Thyroid gland (tissue), 4 donors: ENCODE results near the gene MVB12B.

Source experiments
- POLR2A ChIP-seq, 2 donors: fragments of 450-650 bp; IDR thresholded peaks; one replicate each; pipeline ENCODE4 v1.6.1; 2017; ENCODE audit warnings: antibody characterized with exemption in 2 of 2, mild to moderate bottlenecking in 2 of 2, moderate library complexity in 1 of 2
- TF ChIP-seq, protein P1 (sequence below), 6 experiments: fragments of 200-600 bp in 3 of 6; fragments of 450-650 bp in 3 of 6; sonication (generic) in 3 of 6; IDR thresholded peaks; one replicate each; pipeline ENCODE4 v1.5.1; 2016 to 2019; ENCODE audit warnings: antibody characterized with exemption in 6 of 6, mild to moderate bottlenecking in 2 of 6, inconsistent platforms in 1 of 6, moderate library complexity in 1 of 6

DNA sequence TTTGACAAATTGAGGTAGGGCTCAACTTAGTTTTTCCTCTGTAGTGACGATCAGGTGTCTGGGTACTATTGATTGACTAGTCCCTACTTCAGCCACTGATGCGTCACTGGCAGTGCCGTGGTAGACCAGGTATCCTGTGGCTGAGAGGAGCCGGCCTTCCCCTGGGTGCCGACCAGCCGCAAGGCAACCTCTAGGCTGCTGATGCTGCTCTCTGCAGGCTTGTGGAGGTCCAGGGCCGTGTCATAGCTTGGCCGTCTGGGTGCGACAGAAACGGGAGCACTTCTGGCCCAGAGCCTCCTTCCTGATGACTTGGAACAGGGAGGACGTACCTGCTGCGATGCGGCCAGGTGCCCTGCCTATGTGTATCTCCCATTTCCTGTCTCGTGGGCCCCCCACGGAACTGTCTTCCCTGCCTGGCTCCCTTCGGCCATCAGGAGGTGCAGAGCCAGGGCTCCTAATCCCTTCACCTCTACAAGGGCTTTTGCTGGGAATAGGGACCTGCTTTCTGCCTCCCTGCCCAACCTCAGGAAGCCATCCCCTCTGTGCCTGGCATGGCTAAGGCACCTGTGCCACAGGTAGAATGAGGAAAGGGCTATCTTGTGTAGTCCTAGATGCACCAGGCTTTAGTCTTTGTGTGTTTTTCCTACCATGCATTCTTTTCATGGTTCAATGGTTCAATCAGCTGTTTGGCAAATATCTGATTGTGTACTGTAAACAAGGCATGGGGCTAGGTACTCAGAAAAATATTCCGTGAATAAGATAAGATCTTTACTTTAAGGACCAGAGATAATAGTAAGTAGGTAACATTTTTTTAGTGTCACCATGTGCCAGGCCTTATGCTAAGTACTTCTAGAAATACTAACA is 44.6 kb downstream of the MVB12B start:
- TF ChIP-seq, protein P1, sequence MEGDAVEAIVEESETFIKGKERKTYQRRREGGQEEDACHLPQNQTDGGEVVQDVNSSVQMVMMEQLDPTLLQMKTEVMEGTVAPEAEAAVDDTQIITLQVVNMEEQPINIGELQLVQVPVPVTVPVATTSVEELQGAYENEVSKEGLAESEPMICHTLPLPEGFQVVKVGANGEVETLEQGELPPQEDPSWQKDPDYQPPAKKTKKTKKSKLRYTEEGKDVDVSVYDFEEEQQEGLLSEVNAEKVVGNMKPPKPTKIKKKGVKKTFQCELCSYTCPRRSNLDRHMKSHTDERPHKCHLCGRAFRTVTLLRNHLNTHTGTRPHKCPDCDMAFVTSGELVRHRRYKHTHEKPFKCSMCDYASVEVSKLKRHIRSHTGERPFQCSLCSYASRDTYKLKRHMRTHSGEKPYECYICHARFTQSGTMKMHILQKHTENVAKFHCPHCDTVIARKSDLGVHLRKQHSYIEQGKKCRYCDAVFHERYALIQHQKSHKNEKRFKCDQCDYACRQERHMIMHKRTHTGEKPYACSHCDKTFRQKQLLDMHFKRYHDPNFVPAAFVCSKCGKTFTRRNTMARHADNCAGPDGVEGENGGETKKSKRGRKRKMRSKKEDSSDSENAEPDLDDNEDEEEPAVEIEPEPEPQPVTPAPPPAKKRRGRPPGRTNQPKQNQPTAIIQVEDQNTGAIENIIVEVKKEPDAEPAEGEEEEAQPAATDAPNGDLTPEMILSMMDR (IDR thresholded peaks at IDR 0.05) = no peak
- no peak for TF ChIP-seq POLR2A (IDR thresholded peaks at IDR 0.05)
